GM23248 (cell line): Measurements from ENCODE around the gene FAM25A. TPM values are rescaled to one million over a fixed set of nuclear protein-coding genes. Genes with fewer than 3 reads are reported as not detected.
"Not testable (repeated sequence)": the region's sequence is repeated elsewhere in the genome, so short reads cannot be mapped to it uniquely, and the experiment has no call there.

Source experiments
- DNase-seq: peaks from one replicate; pipeline ENCODE4 v3.0.0-alpha.2; 2015
- H2AFZ ChIP-seq: fragments of 200-600 bp; sonication (generic); 2 replicates; pipeline ENCODE4 v1.6.1; 2016; ENCODE audit warnings: antibody characterized with exemption
- H3F3A ChIP-seq: fragments of 200-600 bp; sonication (generic); 2 replicates; pipeline ENCODE4 v1.6.1; 2016; ENCODE audit warnings: mild to moderate bottlenecking, antibody characterized with exemption, mixed run types; ENCODE audit not compliant: insufficient read depth
- H3K27ac ChIP-seq: fragments of 200-600 bp; sonication (generic); 2 replicates; pipeline ENCODE4 v1.5.1; 2016; ENCODE audit warnings: mild to moderate bottlenecking
- H3K27me3 ChIP-seq: fragments of 200-600 bp; sonication (generic); replicated peaks from 2 replicates; pipeline ENCODE4 v1.6.1; 2016; ENCODE audit warnings: mild to moderate bottlenecking; ENCODE audit not compliant: insufficient read depth
- H3K36me3 ChIP-seq: fragments of 200-600 bp; sonication (generic); 2 replicates; pipeline ENCODE4 v1.6.1; 2016; ENCODE audit warnings: low read depth, mild to moderate bottlenecking
- H3K4me1 ChIP-seq: fragments of 200-600 bp; sonication (generic); 2 replicates; pipeline ENCODE4 v1.6.1; 2016; ENCODE audit warnings: mild to moderate bottlenecking; ENCODE audit not compliant: insufficient read depth
- H3K4me2 ChIP-seq: fragments of 200-600 bp; sonication (generic); one replicate; pipeline ENCODE4 v1.6.1; 2016; ENCODE audit warnings: mild to moderate bottlenecking; ENCODE audit not compliant: unreplicated experiment
- H3K4me3 ChIP-seq: fragments of 200-600 bp; sonication (generic); 2 replicates; pipeline ENCODE4 v1.5.1; 2016; ENCODE audit warnings: mild to moderate bottlenecking
- H3K79me2 ChIP-seq: fragments of 200-600 bp; sonication (generic); 2 replicates; pipeline ENCODE4 v1.6.1; 2016; ENCODE audit warnings: mild to moderate bottlenecking; ENCODE audit not compliant: insufficient read depth
- H3K9ac ChIP-seq: fragments of 200-600 bp; sonication (generic); 2 replicates; pipeline ENCODE4 v1.6.1; 2016; ENCODE audit warnings: mild to moderate bottlenecking
- H3K9me2 ChIP-seq: fragments of 200-600 bp; sonication (generic); 2 replicates; pipeline ENCODE4 v1.6.1; 2016; ENCODE audit warnings: mixed run types, mild to moderate bottlenecking, moderate library complexity; ENCODE audit not compliant: insufficient read depth
- H3K9me3 ChIP-seq: fragments of 200-600 bp; sonication (generic); one replicate; pipeline ENCODE4 v1.6.1; 2017; ENCODE audit warnings: low read depth
- H4K20me1 ChIP-seq: fragments of 200-600 bp; sonication (generic); 2 replicates; pipeline ENCODE4 v1.6.0; 2016; ENCODE audit not compliant: insufficient read depth
- EZH2 ChIP-seq: fragments of 200-600 bp; sonication (generic); IDR thresholded peaks from 2 replicates; pipeline ENCODE4 v1.6.1; 2018; ENCODE audit warnings: antibody characterized with exemption, mild to moderate bottlenecking; ENCODE audit not compliant: insufficient read depth, poor library complexity, severe bottlenecking
- EZH2phosphoT487 ChIP-seq: fragments of 200-600 bp; sonication (generic); IDR thresholded peaks from 2 replicates; pipeline ENCODE4 v1.6.1; 2018; ENCODE audit warnings: antibody characterized with exemption, moderate library complexity, mild to moderate bottlenecking, low read depth; ENCODE audit not compliant: insufficient read depth
- WGBS, 2 experiments: methylation state at CpG; one replicate each; pipeline ENCODE4 v1.1.6; 2015 to 2017; ENCODE audit warnings: low lambda C conversion rate in 2 of 2, low coverage in 1 of 2; ENCODE audit errors: missing lambda C conversion rate in 2 of 2; 5-methylcytosine and 5-hydroxymethylcytosine counted together
- in situ Hi-C: fragments of 300-500 bp; cut with MboI; formaldehyde crosslinking; loops from 2 replicates; pipeline ENCODE4 v1.15.0; 2020
- polyA plus RNA-seq: library from polyadenylated mRNA; unstranded; fragments of >200 nt; fragmentation: Nextera tagmentation; extraction: Ambion mirVana; gene quantifications from 2 replicates; pipeline ENCODE4 v1.2.1, GENCODE V29; 2016
- total RNA-seq: library from RNA; depleted of rRNA; stranded (reverse); fragments of >200 nt; shearing (Covaris generic); gene quantifications from 2 replicates; pipeline ENCODE4 v1.2.3, GENCODE V29; 2014

The FAM25A gene
- total and polyA plus RNA-seq, 2 experiments from 2014 or later, result not detected

- Histone ChIP-seq H3K27ac (no peak overlapping the region), H3K36me3 (no peaks in the 10 kb centered on the region), H2AFZ (no peak overlapping the region), H3K79me2 (no peaks in the 10 kb centered on the region), H3K4me2 (no peak overlapping the region), H3K27me3 (no peaks in the 10 kb centered on the region), H3K9me3 (no peaks in the 10 kb centered on the region), H3K9ac (no peak overlapping the region), H4K20me1 (no peaks in the 10 kb centered on the region), H3K4me1 (no peaks in the 10 kb centered on the region), H3F3A (no peaks in the 10 kb centered on the region; the same call in 1 of the 2 replicates), H3K9me2 (no peaks in the 10 kb centered on the region), H3K4me3 (no peak overlapping the region)
- peak; percentile 6 for DNase-seq
- WGBS, 2 experiments, result 84 to 85% methylated on average over 3 of the region's 3 CpGs
- TF ChIP-seq EZH2phosphoT487 (no peak), EZH2 (no peak)
- in situ Hi-C loops, result no loop called here
Measured at GRCh38 chr10:87038286-87038717, 18.2 kb downstream of the FAM25A start.

- no peaks in the 10 kb centered on the region; the same call in 1 of the 2 replicates for H3F3A ChIP-seq
- no peaks in the 10 kb centered on the region for H3K9me3 ChIP-seq
- DNase-seq, result peak; percentile 7
- 94 to 100% methylated on average over 2 of the region's 2 CpGs for WGBS, 2 experiments
- no peaks in the 10 kb centered on the region for H4K20me1 ChIP-seq
- no peak overlapping the region for H3K27ac ChIP-seq
- H2AFZ ChIP-seq, result no peak overlapping the region
- no peaks in the 10 kb centered on the region for H3K9me2 ChIP-seq
- H3K4me1 ChIP-seq, result no peaks in the 10 kb centered on the region
- no peak overlapping the region for H3K4me3 ChIP-seq
- TF ChIP-seq EZH2 (no peak), EZH2phosphoT487 (no peak)
- in situ Hi-C loops, result no loop called here
- no peak overlapping the region for H3K9ac ChIP-seq
- no peaks in the 10 kb centered on the region for H3K79me2 ChIP-seq
- no peak overlapping the region for H3K4me2 ChIP-seq
- no peaks in the 10 kb centered on the region for H3K36me3 ChIP-seq
- no peaks in the 10 kb centered on the region for H3K27me3 ChIP-seq
Measured at GRCh38 chr10:87038786-87039185, 18.7 kb downstream of the FAM25A start.

- H3K9me3 ChIP-seq, DNase-seq, H3K9ac ChIP-seq, H3K4me2 ChIP-seq, H4K20me1 ChIP-seq, H3K27me3 ChIP-seq, in situ Hi-C loops, H3K4me3 ChIP-seq, H2AFZ ChIP-seq, H3K27ac ChIP-seq, H3F3A ChIP-seq, H3K9me2 ChIP-seq, H3K4me1 ChIP-seq, H3K79me2 ChIP-seq: not testable (repeated sequence)
- H3K36me3 ChIP-seq, result peaks cover 17% of the 10 kb centered on the region
- WGBS, 2 experiments, result 88 to 91% methylated on average over 7 of the region's 7 CpGs
Measured at GRCh38 chr10:87043579-87043978, 23.5 kb downstream of the FAM25A start.

GRCh38 chr10:87045434-87045938, 25.4 kb downstream of the FAM25A start:
- WGBS, 2 experiments, result 86 to 90% methylated on average over 6 of the region's 6 CpGs
- in situ Hi-C loops, result no loop called here
- TF ChIP-seq EZH2phosphoT487, result no peak
- no peak overlapping the region for H3K9ac ChIP-seq
- H3K9me2 ChIP-seq, result no peaks in the 10 kb centered on the region
- no peak for DNase-seq
- no peaks in the 10 kb centered on the region for H3K9me3 ChIP-seq
- H2AFZ ChIP-seq, result no peak overlapping the region
- H3K4me2 ChIP-seq, result no peak overlapping the region
- H3K36me3 ChIP-seq, result peaks cover 27% of the 10 kb centered on the region
- no peaks in the 10 kb centered on the region; the same call in 1 of the 2 replicates for H3F3A ChIP-seq
- no peak overlapping the region for H3K27ac ChIP-seq
- no peaks in the 10 kb centered on the region for H4K20me1 ChIP-seq
- H3K79me2 ChIP-seq, result no peaks in the 10 kb centered on the region
- no peaks in the 10 kb centered on the region for H3K4me1 ChIP-seq
- H3K4me3 ChIP-seq, result no peak overlapping the region
- no peaks in the 10 kb centered on the region for H3K27me3 ChIP-seq

- WGBS, 2 experiments, result 53 to 55% methylated on average over 3 of the region's 3 CpGs
- no peak for DNase-seq
- H3K9me3 ChIP-seq, result no peaks in the 10 kb centered on the region
- H3K9ac ChIP-seq, result no peak overlapping the region
- no peak overlapping the region for H3K4me3 ChIP-seq
- TF ChIP-seq EZH2 (no peak), EZH2phosphoT487 (no peak)
- H3K79me2 ChIP-seq, result peaks cover 8% of the 10 kb centered on the region; the same call in 1 of the 2 replicates
- H2AFZ ChIP-seq, result no peak overlapping the region
- no peaks in the 10 kb centered on the region for H3K9me2 ChIP-seq
- H4K20me1 ChIP-seq, result no peaks in the 10 kb centered on the region
- peaks cover 19% of the 10 kb centered on the region for H3F3A ChIP-seq
- H3K27ac ChIP-seq, result no peak overlapping the region
- peaks cover 50% of the 10 kb centered on the region for H3K36me3 ChIP-seq
- no peaks in the 10 kb centered on the region for H3K27me3 ChIP-seq
- H3K4me2 ChIP-seq, result no peak overlapping the region
- peaks cover 16% of the 10 kb centered on the region for H3K4me1 ChIP-seq
- in situ Hi-C loops, result no loop called here
Measured at GRCh38 chr10:87053111-87053510, 33.0 kb downstream of the FAM25A start.
